Astrocyte (in vitro differentiated cells and primary cell): ENCODE results near the gene SMPD3. TPM values are rescaled to one million over a fixed set of nuclear protein-coding genes. Genes with fewer than 3 reads are reported as not detected.

Experiments used
- DNase-seq: peaks from one replicate; pipeline ENCODE4 v3.0.0-alpha.2; 2010; ENCODE audit warnings: low read depth
- FAIRE-seq: peaks from 2 replicates; lab custom pipeline; 2011; peaks lifted over from hg19 to GRCh38; lab: Jason Lieb, UNC
- H2AFZ ChIP-seq: 2 replicates; pipeline ENCODE4 v1.6.0; 2012; ENCODE audit warnings: low read depth, low read length, inconsistent platforms
- H3K27ac ChIP-seq: 2 replicates; pipeline ENCODE4 v1.5.1; 2011; ENCODE audit warnings: low read depth, low read length, inconsistent platforms
- H3K27me3 ChIP-seq: 2 replicates; pipeline ENCODE4 v1.6.0; 2011; ENCODE audit warnings: low read length, inconsistent platforms; ENCODE audit not compliant: insufficient read depth
- H3K36me3 ChIP-seq: 2 replicates; pipeline ENCODE4 v1.5.1; 2011; ENCODE audit warnings: low read length, inconsistent platforms; ENCODE audit not compliant: insufficient read depth
- H3K4me1 ChIP-seq: 2 replicates; pipeline ENCODE4 v1.5.1; 2011; ENCODE audit warnings: low read length, inconsistent platforms; ENCODE audit not compliant: insufficient read depth
- H3K4me2 ChIP-seq: 2 replicates; pipeline ENCODE4 v1.6.0; 2012; ENCODE audit warnings: low read length, inconsistent platforms
- H3K4me3 ChIP-seq: 2 replicates; pipeline ENCODE4 v1.5.1; 2011; ENCODE audit warnings: low read depth, mild to moderate bottlenecking, low read length, inconsistent platforms; ENCODE audit not compliant: insufficient read depth
- H3K79me2 ChIP-seq: 2 replicates; pipeline ENCODE4 v1.6.0; 2012; ENCODE audit warnings: mild to moderate bottlenecking, low read length, inconsistent platforms; ENCODE audit not compliant: insufficient read depth
- H3K9ac ChIP-seq: 2 replicates; pipeline ENCODE4 v1.6.0; 2012; ENCODE audit warnings: mild to moderate bottlenecking, low read length, inconsistent platforms
- H3K9me3 ChIP-seq: 2 replicates; pipeline ENCODE4 v1.5.1; 2012; ENCODE audit warnings: low read depth, mild to moderate bottlenecking, low read length, inconsistent platforms; ENCODE audit not compliant: insufficient read depth
- H4K20me1 ChIP-seq: 2 replicates; pipeline ENCODE4 v1.6.0; 2012; ENCODE audit warnings: low read length, inconsistent platforms; ENCODE audit not compliant: insufficient read depth
- H3K27ac Mint-ChIP-seq: one replicate; pipeline ENCODE4 v1.8.0; 2021; ENCODE audit warnings: mild to moderate bottlenecking, mixed read lengths; ENCODE audit not compliant: unreplicated experiment
- H3K27me3 Mint-ChIP-seq: one replicate; pipeline ENCODE4 v1.8.0; 2021; ENCODE audit warnings: low read depth, mixed read lengths; ENCODE audit not compliant: unreplicated experiment
- H3K36me3 Mint-ChIP-seq: one replicate; pipeline ENCODE4 v1.8.0; 2021; ENCODE audit warnings: low read depth, mixed read lengths; ENCODE audit not compliant: unreplicated experiment
- H3K4me1 Mint-ChIP-seq: one replicate; pipeline ENCODE4 v1.8.0; 2021; ENCODE audit warnings: low read depth, mixed read lengths; ENCODE audit not compliant: unreplicated experiment
- H3K4me3 Mint-ChIP-seq: one replicate; pipeline ENCODE4 v1.8.0; 2021; ENCODE audit warnings: mild to moderate bottlenecking, moderate library complexity, mixed read lengths; ENCODE audit not compliant: unreplicated experiment
- H3K9me3 Mint-ChIP-seq: one replicate; pipeline ENCODE4 v1.8.0; 2021; ENCODE audit warnings: mild to moderate bottlenecking, mixed read lengths; ENCODE audit not compliant: unreplicated experiment
- EZH2 ChIP-seq: IDR thresholded peaks from 2 replicates; pipeline ENCODE4 v1.6.1; 2012; ENCODE audit warnings: mild to moderate bottlenecking, low read length, inconsistent platforms; ENCODE audit not compliant: insufficient read depth
- total RNA-seq: library from RNA; stranded (reverse); gene quantifications from 2 replicates; pipeline ENCODE4 v1.2.1, GENCODE V29; 2021
- TF ChIP-seq, protein P1 (sequence below): IDR thresholded peaks from 2 replicates; pipeline ENCODE4 v1.5.1; 2011; ENCODE audit warnings: low read depth, mild to moderate bottlenecking, inconsistent platforms, low read length, moderate library complexity; ENCODE audit not compliant: insufficient read depth

SMPD3 gene
- total RNA-seq, 1 donor from 2014 or later, result 0.25 TPM

DNA sequence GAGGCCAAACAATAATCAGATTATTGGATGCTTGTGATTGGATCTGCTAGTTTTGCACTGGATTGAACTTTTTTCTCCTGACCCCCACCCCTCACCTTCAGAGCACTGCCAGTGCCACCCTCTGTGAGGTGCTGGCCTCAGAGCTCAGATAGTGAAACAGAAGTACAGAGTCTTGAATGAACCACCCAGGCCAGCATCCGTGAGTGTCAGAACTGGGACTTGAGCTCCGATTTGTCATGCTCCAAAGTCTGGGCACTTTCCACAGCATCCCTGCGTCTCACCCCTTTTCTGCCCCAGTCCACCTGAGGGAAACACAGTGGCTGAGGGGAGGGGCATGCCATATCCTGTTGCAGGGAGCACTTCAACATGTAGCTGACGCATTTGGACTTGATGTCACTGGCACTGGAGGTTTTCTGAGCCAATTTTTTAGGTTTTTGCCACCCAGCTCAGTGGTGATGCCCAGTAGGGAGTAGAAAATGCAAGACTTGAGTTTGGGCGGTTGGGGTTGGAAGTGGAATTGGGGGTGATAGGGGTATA lies 47.3 kb downstream of the SMPD3 start:
- no peaks in the 10 kb centered on the region for H3K36me3 ChIP-seq
- Mint-ChIP-seq H3K27ac (no peak overlapping the region), H3K36me3 (no peaks in the 10 kb centered on the region), H3K9me3 (peaks cover 1% of the 10 kb centered on the region), H3K4me1 (peaks cover 23% of the 10 kb centered on the region), H3K4me3 (no peak overlapping the region), H3K27me3 (peaks cover 8% of the 10 kb centered on the region)
- no peak overlapping the region for H3K4me2 ChIP-seq
- no peak overlapping the region for H3K27ac ChIP-seq
- H3K9ac ChIP-seq, result no peak overlapping the region
- no peaks in the 10 kb centered on the region for H4K20me1 ChIP-seq
- DNase-seq (no peak), FAIRE-seq (no peak)
- H3K9me3 ChIP-seq, result no peaks in the 10 kb centered on the region
- no peak for TF ChIP-seq EZH2
- TF ChIP-seq, protein P1, sequence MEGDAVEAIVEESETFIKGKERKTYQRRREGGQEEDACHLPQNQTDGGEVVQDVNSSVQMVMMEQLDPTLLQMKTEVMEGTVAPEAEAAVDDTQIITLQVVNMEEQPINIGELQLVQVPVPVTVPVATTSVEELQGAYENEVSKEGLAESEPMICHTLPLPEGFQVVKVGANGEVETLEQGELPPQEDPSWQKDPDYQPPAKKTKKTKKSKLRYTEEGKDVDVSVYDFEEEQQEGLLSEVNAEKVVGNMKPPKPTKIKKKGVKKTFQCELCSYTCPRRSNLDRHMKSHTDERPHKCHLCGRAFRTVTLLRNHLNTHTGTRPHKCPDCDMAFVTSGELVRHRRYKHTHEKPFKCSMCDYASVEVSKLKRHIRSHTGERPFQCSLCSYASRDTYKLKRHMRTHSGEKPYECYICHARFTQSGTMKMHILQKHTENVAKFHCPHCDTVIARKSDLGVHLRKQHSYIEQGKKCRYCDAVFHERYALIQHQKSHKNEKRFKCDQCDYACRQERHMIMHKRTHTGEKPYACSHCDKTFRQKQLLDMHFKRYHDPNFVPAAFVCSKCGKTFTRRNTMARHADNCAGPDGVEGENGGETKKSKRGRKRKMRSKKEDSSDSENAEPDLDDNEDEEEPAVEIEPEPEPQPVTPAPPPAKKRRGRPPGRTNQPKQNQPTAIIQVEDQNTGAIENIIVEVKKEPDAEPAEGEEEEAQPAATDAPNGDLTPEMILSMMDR, result no peak
- no peaks in the 10 kb centered on the region for H3K27me3 ChIP-seq
- H3K79me2 ChIP-seq, result no peaks in the 10 kb centered on the region
- H3K4me3 ChIP-seq, result no peak overlapping the region
- peaks cover 23% of the 10 kb centered on the region for H3K4me1 ChIP-seq
- no peak overlapping the region for H2AFZ ChIP-seq

DNA sequence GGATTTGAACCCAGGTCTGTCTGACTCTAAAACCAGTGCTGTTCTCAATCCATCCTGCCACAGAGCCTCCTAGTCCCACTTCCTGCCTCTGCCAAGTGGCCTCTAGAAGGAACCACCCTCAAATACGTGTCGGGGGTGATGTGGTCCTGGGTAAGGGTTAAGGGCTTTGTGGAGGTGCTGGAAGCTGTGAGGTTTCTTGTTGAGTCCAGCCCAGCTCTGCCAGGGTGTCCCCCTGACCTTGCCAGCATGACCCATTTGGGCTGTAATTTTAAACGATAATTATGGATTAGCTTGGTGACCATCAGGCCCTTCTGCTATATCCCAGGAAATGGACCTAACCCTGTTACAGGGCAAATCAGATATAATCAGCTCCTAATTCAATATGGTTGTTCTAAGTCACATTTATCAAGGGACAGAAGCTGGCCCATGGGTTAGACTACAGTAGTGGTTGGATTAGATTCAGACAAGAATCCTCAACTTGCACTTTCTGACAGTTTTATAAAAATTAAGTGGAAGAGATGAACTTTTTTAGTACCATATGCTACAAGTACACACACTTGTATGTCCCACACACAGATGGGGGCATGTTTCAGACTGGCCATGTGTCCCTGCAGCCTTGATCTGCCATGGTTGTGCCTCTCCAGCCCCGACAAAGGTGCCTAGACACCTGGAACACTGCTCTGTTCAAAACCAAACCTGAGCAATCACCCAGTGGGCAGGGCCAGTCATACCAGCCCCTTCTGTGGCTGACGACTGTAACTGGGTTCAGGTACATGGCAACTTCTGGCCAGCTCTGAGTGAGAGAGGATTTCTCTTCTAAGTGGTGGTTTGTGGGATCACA lies 48.0 kb downstream of the SMPD3 start:
- Histone ChIP-seq H3K4me1 (peaks cover 23% of the 10 kb centered on the region), H4K20me1 (no peaks in the 10 kb centered on the region), H3K27ac (no peak overlapping the region), H2AFZ (no peak overlapping the region), H3K4me2 (no peak overlapping the region), H3K36me3 (no peaks in the 10 kb centered on the region), H3K4me3 (no peak overlapping the region), H3K27me3 (no peaks in the 10 kb centered on the region), H3K79me2 (no peaks in the 10 kb centered on the region), H3K9ac (no peak overlapping the region), H3K9me3 (no peaks in the 10 kb centered on the region)
- no peak for TF ChIP-seq EZH2
- TF ChIP-seq, protein P1, result no peak
- H3K4me1 Mint-ChIP-seq, result peaks cover 23% of the 10 kb centered on the region
- H3K27me3 Mint-ChIP-seq, result peaks cover 11% of the 10 kb centered on the region
- DNase-seq (no peak), FAIRE-seq (no peak)
- no peaks in the 10 kb centered on the region for H3K36me3 Mint-ChIP-seq
- no peak overlapping the region for H3K27ac Mint-ChIP-seq
- no peak overlapping the region for H3K4me3 Mint-ChIP-seq
- H3K9me3 Mint-ChIP-seq, result peaks cover 1% of the 10 kb centered on the region

DNA sequence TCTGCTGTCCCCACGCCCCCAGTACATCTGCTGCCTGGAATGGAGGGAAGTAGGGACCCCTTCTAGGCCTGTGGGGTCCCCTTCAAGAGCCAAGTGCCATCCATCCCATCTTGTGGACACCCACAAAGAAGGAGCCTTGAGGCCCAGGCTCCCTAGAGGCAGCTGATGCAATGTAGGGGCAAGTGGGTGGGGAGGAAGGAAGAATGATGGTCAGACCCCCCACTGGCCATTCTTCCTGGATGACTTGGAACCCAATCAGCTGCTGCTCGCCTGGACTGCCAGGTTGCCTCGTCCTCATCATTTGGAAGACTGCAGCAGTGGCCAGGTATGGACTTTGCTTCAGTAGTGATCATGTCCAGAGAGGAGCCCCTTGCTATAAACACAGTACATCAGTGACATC lies 48.9 kb downstream of the SMPD3 start:
- no peak for TF ChIP-seq EZH2
- TF ChIP-seq, protein P1, result no peak

More for the DNA sequence above, 48.9 kb downstream of the SMPD3 start:
- Histone ChIP-seq H3K27ac (no peak overlapping the region), H3K36me3 (no peaks in the 10 kb centered on the region), H2AFZ (no peak overlapping the region), H3K9me3 (no peaks in the 10 kb centered on the region), H3K79me2 (no peaks in the 10 kb centered on the region), H3K4me1 (peaks cover 23% of the 10 kb centered on the region), H4K20me1 (no peaks in the 10 kb centered on the region), H3K4me3 (no peak overlapping the region), H3K4me2 (no peak overlapping the region), H3K27me3 (no peaks in the 10 kb centered on the region), H3K9ac (no peak overlapping the region)
- Mint-ChIP-seq H3K27ac (no peak overlapping the region), H3K4me1 (peaks cover 23% of the 10 kb centered on the region), H3K27me3 (peaks cover 11% of the 10 kb centered on the region), H3K36me3 (no peaks in the 10 kb centered on the region), H3K9me3 (peaks cover 1% of the 10 kb centered on the region), H3K4me3 (no peak overlapping the region)
- no peak for FAIRE-seq
- no peak for DNase-seq
